Muscle layer of colon (tissue), 2 donors: Measurements from ENCODE around the gene ETNK2.

Source experiments
- H3K27ac ChIP-seq: one replicate; pipeline ENCODE4 v1.7.0; 2013; ENCODE audit warnings: low read depth, mild to moderate bottlenecking, low read length, moderate library complexity
- H3K27me3 ChIP-seq, 2 donors: one replicate each; pipeline ENCODE4 v1.7.0; 2013; ENCODE audit warnings: low read length in 2 of 2, mild to moderate bottlenecking in 2 of 2; ENCODE audit not compliant: insufficient read depth in 2 of 2, control insufficient read depth in 1 of 2
- H3K36me3 ChIP-seq: one replicate; pipeline ENCODE4 v1.7.0; 2013; ENCODE audit warnings: mild to moderate bottlenecking, low read length; ENCODE audit not compliant: insufficient read depth
- H3K4me1 ChIP-seq: one replicate; pipeline ENCODE4 v1.7.0; 2013; ENCODE audit warnings: mild to moderate bottlenecking, low read length; ENCODE audit not compliant: insufficient read depth
- H3K4me3 ChIP-seq, 2 donors: one replicate each; pipeline ENCODE4 v1.7.0; 2013; ENCODE audit warnings: low read length in 2 of 2, low read depth in 1 of 2, mild to moderate bottlenecking in 1 of 2, moderate library complexity in 1 of 2
- H3K9ac ChIP-seq: one replicate; pipeline ENCODE4 v1.7.0; 2013; ENCODE audit warnings: low read length
- H3K9me3 ChIP-seq: one replicate; pipeline ENCODE4 v1.7.0; 2013; ENCODE audit warnings: mild to moderate bottlenecking, low read length
- donor health status: abdominal sarcoma.
- donor health status: Adenocarcinoma of cecum.

The ETNK2 gene

DNA sequence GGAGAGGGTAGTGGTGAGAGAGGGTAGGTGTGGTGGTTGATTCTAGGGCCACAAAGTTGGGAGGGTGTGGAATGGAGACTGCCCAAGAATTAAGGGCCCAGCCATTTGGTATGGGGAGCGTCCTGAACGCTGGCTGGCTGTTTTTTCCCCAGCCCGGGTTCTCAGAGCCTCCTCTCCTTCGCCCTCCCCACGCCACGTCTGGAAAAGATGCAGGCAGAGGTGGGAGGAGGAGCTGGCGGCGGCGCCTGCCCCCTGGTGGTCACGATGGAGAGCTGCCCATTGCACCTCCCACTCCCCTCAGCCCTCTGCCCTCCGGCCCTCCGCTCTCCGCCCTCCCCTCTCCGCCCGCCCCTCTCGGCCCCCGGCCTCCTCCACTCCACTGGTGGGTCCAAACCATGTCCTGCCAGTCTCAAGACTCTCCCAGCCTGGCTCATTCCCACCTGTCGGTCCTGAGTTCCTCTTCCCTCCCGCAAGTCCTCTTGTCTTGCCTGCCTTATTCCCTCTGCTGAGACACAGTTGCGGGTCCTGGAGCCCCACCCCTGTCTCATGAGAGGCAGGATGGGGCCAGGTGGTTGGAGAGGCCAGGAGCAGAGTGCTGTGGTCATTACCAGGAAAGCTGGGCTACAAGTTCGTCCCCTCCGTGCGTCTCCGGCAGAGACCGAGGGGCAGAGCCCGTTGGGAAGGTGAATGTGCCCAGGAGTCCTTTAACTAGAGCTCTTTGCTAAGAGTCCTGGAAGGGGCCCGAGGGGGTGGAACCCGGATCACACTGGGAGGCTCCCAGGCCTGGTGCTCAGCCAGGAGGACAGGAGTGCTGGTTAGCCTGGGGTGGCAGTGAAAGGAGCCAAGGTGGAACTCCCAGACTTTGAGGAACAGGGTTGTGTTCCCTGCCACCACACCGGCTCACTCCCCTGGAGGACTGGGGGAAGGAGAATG, 22.6 kb downstream of the ETNK2 start:
- Histone ChIP-seq H3K9ac (peak overlapping the region; percentile 51), H3K4me3 (peak overlapping the region; percentile 21 to 59), H3K4me1 (peaks cover 39% of the 10 kb centered on the region), H3K9me3 (no peaks in the 10 kb centered on the region), H3K36me3 (peaks cover 27% of the 10 kb centered on the region), H3K27ac (peak overlapping the region; percentile 47), H3K27me3 (no peaks in the 10 kb centered on the region)

DNA sequence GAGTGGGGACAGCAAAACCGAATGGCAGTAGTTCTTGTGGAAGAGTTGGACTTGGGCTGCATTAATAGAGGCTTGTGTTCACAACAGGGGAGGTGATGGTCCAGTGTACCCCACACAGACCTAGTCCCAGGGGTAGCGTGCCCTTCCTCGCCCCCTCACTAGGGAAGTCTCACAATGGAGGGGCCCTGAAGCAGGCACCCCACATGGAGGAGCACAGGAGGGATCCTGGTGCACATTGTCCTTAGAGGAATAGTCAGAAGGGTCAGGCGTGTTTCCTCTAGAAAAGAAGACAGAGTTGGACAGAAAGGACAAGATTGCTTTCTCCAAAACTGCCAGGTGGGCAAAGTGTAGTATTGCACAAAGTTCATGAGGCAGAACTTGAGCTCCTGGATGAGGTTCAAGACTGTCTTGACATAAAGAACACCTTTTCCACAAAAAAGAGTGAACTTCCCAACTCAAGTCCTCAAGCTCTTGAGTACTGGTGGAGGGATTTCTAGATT, 23.3 kb downstream of the ETNK2 start:
- H3K36me3 ChIP-seq = peaks cover 29% of the 10 kb centered on the region
- H3K4me1 ChIP-seq = peaks cover 39% of the 10 kb centered on the region
- H3K9me3 ChIP-seq = no peaks in the 10 kb centered on the region
- H3K4me3 ChIP-seq = no peak overlapping the region
- H3K9ac ChIP-seq = no peak overlapping the region
- peak overlapping the region; percentile 47 for H3K27ac ChIP-seq
- no peaks in the 10 kb centered on the region for H3K27me3 ChIP-seq

DNA sequence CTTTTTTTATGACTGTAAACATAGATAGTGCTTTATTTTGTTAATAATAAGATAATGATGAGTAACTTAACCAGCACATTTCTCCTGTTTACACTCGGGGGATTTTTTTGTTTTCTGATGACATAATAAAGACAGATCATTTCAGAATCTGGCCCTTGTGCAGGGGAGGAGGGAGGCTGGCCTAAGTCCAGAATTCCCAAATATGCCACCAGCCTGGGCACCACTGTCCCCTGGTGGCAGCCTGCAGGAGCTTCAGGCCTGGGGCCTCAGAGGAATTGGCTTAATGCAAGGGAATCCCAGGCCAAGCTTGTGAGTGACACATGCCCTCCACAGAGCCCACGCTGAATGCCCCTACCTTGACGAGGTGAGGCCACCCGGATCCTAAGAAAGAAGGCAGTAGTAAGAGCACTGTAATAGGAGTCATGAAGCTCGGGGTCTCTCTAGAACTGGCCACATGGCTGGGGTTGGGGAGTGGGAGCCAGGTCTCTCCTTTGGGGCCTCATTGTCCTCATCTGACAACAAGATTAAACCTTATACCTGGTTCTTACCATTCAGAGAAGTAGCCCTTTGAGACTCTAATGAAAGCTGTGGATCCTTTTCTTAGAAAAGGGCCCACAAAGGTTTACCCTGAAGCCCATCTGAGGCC, 24.1 kb downstream of the ETNK2 start:
- no peak overlapping the region for H3K4me3 ChIP-seq
- H3K4me1 ChIP-seq = peaks cover 39% of the 10 kb centered on the region
- H3K9ac ChIP-seq = no peak overlapping the region
- no peaks in the 10 kb centered on the region for H3K27me3 ChIP-seq
- no peaks in the 10 kb centered on the region for H3K9me3 ChIP-seq
- H3K36me3 ChIP-seq = peaks cover 37% of the 10 kb centered on the region
- H3K27ac ChIP-seq = no peak overlapping the region

DNA sequence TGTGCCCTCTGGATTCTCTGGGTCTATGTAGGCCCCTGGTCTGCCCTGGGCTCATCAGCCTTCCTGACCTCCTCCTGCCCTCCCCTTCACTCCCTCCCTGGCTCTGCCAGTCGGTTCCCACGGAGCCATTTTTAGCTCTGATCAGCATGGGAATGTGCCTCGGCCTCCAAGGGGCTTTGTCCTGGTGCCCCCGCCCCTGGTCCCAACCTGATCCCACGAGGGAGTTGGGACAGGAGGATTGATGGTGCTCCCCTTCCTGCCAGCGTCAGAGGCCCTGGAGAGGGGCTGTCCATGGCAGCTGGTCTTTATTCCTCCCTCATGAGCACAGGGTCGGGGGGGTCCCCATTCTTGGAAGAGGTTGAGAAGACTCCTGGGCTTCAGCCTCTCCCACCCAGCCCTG, 24.9 kb downstream of the ETNK2 start:
- Histone ChIP-seq H3K4me1 (peaks cover 39% of the 10 kb centered on the region), H3K9ac (no peak overlapping the region), H3K27me3 (no peaks in the 10 kb centered on the region), H3K4me3 (no peak overlapping the region), H3K27ac (peak overlapping the region; percentile 48), H3K9me3 (no peaks in the 10 kb centered on the region), H3K36me3 (peaks cover 45% of the 10 kb centered on the region)

GRCh38 chr1:204126386-204126785, 25.5 kb downstream of the ETNK2 start:
- no peaks in the 10 kb centered on the region for H3K9me3 ChIP-seq
- H3K4me3 ChIP-seq = no peak overlapping the region
- no peak overlapping the region for H3K27ac ChIP-seq
- peaks cover 48% of the 10 kb centered on the region for H3K36me3 ChIP-seq
- H3K27me3 ChIP-seq = no peaks in the 10 kb centered on the region
- H3K4me1 ChIP-seq = peaks cover 38% of the 10 kb centered on the region
- H3K9ac ChIP-seq = no peak overlapping the region

GRCh38 chr1:204125759-204126351, 26.0 kb downstream of the ETNK2 start:
- Histone ChIP-seq H3K27ac (no peak overlapping the region), H3K9me3 (no peaks in the 10 kb centered on the region), H3K27me3 (no peaks in the 10 kb centered on the region), H3K4me1 (peaks cover 36% of the 10 kb centered on the region), H3K9ac (no peak overlapping the region), H3K4me3 (no peak overlapping the region), H3K36me3 (peaks cover 52% of the 10 kb centered on the region)

GRCh38 chr1:204124639-204125038, 27.2 kb downstream of the ETNK2 start:
- H3K4me3 ChIP-seq = no peak overlapping the region
- H3K4me1 ChIP-seq = peaks cover 35% of the 10 kb centered on the region
- H3K36me3 ChIP-seq = peaks cover 61% of the 10 kb centered on the region
- H3K27me3 ChIP-seq = no peaks in the 10 kb centered on the region
- no peaks in the 10 kb centered on the region for H3K9me3 ChIP-seq
- H3K9ac ChIP-seq = no peak overlapping the region
- H3K27ac ChIP-seq = no peak overlapping the region

DNA sequence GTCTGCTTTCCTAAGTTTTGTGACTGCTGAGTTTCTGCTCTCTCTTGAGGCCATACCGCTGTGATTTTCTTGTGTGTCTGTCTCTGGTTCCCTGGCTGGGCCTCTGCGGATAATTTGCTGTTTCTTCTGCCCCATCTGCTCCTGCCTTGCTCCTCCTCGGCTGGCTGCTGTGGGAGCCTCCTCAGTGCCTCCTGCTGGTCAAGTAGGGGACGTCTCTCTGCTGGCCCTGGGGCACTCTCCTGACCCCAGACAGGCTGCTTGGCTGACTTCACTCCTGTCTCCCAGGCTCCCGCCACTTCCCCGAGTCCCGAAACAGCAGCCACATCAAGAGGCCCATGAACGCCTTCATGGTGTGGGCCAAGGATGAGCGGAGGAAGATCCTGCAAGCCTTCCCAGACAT, 28.5 kb downstream of the ETNK2 start:
- H3K4me3 ChIP-seq = no peak overlapping the region
- H3K27me3 ChIP-seq = no peaks in the 10 kb centered on the region
- no peaks in the 10 kb centered on the region for H3K9me3 ChIP-seq
- no peak overlapping the region for H3K9ac ChIP-seq
- peaks cover 22% of the 10 kb centered on the region for H3K4me1 ChIP-seq
- H3K36me3 ChIP-seq = peaks cover 72% of the 10 kb centered on the region
- no peak overlapping the region for H3K27ac ChIP-seq

GRCh38 chr1:204121840-204122555, 29.8 kb downstream of the ETNK2 start:
- H3K36me3 ChIP-seq = peaks cover 81% of the 10 kb centered on the region
- H3K4me1 ChIP-seq = peaks cover 8% of the 10 kb centered on the region
- no peak overlapping the region for H3K27ac ChIP-seq
- H3K9me3 ChIP-seq = no peaks in the 10 kb centered on the region
- H3K9ac ChIP-seq = no peak overlapping the region
- H3K27me3 ChIP-seq = no peaks in the 10 kb centered on the region
- H3K4me3 ChIP-seq = no peak overlapping the region

DNA sequence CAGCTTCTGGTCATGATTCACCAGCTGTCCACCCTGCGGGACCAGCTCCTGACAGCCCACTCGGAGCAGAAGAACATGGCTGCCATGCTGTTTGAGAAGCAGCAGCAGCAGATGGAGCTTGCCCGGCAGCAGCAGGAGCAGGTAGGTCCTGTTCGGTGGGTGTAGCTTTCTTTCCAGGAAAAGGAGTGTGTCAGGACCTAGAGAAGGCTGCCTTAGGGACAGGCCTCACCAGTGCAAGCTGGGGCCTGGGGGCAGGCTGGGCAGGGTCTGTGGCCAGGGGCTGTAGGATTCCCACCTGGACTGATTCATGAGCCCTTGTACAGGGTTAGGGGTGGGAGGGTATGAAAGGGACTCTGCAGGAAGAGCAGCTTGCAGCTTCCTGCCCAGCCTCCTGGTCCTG, 35.3 kb downstream of the ETNK2 start:
- Histone ChIP-seq H3K36me3 (peaks cover 54% of the 10 kb centered on the region), H3K9ac (no peak overlapping the region), H3K9me3 (no peaks in the 10 kb centered on the region), H3K4me3 (no peak overlapping the region), H3K27ac (no peak overlapping the region), H3K4me1 (peaks cover 4% of the 10 kb centered on the region), H3K27me3 (no peaks in the 10 kb centered on the region)

DNA sequence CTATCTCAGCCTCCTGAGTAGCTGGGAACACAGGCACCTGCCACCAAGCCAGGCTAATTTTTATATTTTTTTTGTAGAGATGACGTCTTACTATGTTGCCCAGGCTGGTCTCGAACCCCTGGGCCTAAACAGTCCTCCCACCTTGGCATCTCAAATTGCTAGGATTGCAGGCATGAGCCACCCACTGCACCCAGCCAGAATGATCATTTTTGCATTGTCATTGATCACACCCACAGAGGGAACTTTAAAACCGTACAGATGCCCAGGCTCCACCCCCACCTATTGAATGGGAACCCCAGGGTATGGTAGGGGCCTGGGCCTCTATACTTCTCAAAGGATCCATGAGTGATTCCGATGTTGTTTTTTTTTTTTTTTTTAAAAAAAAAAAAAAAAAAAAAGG, 36.7 kb downstream of the ETNK2 start:
- H3K27me3 ChIP-seq = no peaks in the 10 kb centered on the region
- H3K36me3 ChIP-seq = peaks cover 44% of the 10 kb centered on the region
- no peak overlapping the region for H3K9ac ChIP-seq
- peaks cover 4% of the 10 kb centered on the region for H3K4me1 ChIP-seq
- H3K27ac ChIP-seq = no peak overlapping the region
- no peaks in the 10 kb centered on the region for H3K9me3 ChIP-seq
- H3K4me3 ChIP-seq = no peak overlapping the region
